Anterior cingulate cortex (tissue), 58 donors: ENCODE measurements around the gene ISY1.
"Not testable (repeated sequence)": the region's sequence is repeated elsewhere in the genome, so short reads cannot be mapped to it uniquely, and the experiment has no call there.

Experiments used
- DNase-seq, 58 donors: peaks; one replicate each; lab custom pipeline; 2025; lab: John Stamatoyannopoulos, UW

Gene ISY1

GRCh38 chr3:129101370-129102138, 59.3 kb downstream of the ISY1 start:
- DNase-seq: no peak

- DNase-seq: no peak
Observed at GRCh38 chr3:129100274-129100673, 60.6 kb downstream of the ISY1 start.

- no peak for DNase-seq
Observed at GRCh38 chr3:129095285-129095684, 65.6 kb downstream of the ISY1 start.

- not testable (repeated sequence) for DNase-seq
Observed at GRCh38 chr3:129088312-129088711, 72.6 kb downstream of the ISY1 start.

- DNase-seq: peak in 23 of 58 donors; percentile 4 to 53 (median 20)
Observed at GRCh38 chr3:129087904-129088303, 73.0 kb downstream of the ISY1 start.

- no peak for DNase-seq
Observed at GRCh38 chr3:129087138-129087702, 73.6 kb downstream of the ISY1 start.

GRCh38 chr3:129085818-129086217, 75.0 kb downstream of the ISY1 start:
- DNase-seq: no peak

GRCh38 chr3:129085165-129085715, 75.6 kb downstream of the ISY1 start:
- DNase-seq: no peak

GRCh38 chr3:129084501-129084900, 76.4 kb downstream of the ISY1 start:
- no peak for DNase-seq

- no peak for DNase-seq
Observed at GRCh38 chr3:129082026-129082425, 78.8 kb downstream of the ISY1 start.

- no peak for DNase-seq
Observed at GRCh38 chr3:129081503-129081902, 79.4 kb downstream of the ISY1 start.

- no peak for DNase-seq
Observed at GRCh38 chr3:129078510-129078909, 82.4 kb downstream of the ISY1 start.
